H7 (cell line): Measurements from ENCODE around the gene KLF13. TPM values are rescaled to one million over a fixed set of nuclear protein-coding genes. Genes with fewer than 3 reads are reported as not detected.

Source experiments
- DNase-seq: peaks from one replicate; pipeline ENCODE4 v3.0.0; 2012
- H3K27me3 ChIP-seq: 2 replicates; pipeline ENCODE4 v1.6.0; 2011; ENCODE audit warnings: mild to moderate bottlenecking, low read length; ENCODE audit not compliant: control insufficient read depth, insufficient read depth
- H3K36me3 ChIP-seq: replicated peaks from 2 replicates; pipeline ENCODE4 v1.5.1; 2011; ENCODE audit warnings: low read length; ENCODE audit not compliant: control insufficient read depth, insufficient read depth
- H3K4me3 ChIP-seq: 2 replicates; pipeline ENCODE4 v1.5.1; 2011; ENCODE audit warnings: low read depth, mild to moderate bottlenecking, control low read depth, low read length, moderate library complexity; ENCODE audit not compliant: insufficient read depth
- total RNA-seq: library from RNA; depleted of rRNA; stranded (reverse); fragments of >200 nt; shearing (Covaris generic); gene quantifications from 2 replicates; pipeline ENCODE4 v1.2.3, GENCODE V29; 2014

KLF13 gene
- total RNA-seq, 1 experiment from 2014 or later, result 29.5 TPM

DNA sequence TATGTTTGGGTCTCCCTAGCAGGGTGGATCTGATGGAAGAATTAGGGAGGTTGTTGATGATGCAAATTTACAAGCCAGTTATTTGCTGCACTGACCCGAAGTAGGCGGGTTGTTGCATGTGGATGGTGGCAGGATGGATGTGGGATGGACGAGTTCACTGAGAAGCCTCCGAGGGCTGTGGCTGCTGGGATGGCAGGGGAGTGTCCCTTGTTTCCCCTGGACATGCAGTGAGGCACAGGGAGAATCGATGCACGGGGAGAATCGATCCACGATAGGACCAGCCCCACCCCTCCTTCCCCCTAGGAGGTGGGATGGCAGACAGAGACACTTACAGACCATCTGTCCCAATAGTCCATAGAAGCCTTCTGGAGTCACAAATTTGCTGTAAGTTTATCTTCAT, 31.0 kb upstream of the KLF13 start:
- no peaks in the 10 kb centered on the region for H3K36me3 ChIP-seq
- DNase-seq, result no peak

DNA sequence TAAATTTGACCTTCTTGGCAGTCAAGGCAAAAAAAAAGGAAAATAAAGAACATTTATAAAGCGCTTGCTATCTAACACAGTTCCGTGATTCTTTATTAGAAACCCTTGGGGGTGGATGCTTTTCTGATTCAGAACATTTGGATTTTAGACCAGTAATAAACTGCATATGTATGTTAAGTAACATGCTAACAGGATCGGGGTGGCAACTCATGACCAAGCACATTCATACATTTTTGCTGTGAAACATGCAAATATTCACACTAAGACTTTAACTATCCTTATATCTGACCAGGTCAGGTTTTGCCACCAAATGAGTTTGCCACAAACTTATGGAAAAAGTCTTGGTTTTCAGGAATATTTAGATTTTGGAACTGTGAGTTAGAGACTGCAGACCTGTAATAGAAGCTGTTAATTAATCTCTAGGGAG, 30.4 kb upstream of the KLF13 start:
- H3K27me3 ChIP-seq, result no peaks in the 10 kb centered on the region
- H3K36me3 ChIP-seq, result no peaks in the 10 kb centered on the region
- no peak overlapping the region for H3K4me3 ChIP-seq
- no peak for DNase-seq

More for the DNA sequence above, 31.0 kb upstream of the KLF13 start:
- Histone ChIP-seq H3K27me3 (no peaks in the 10 kb centered on the region), H3K4me3 (no peak overlapping the region)

DNA sequence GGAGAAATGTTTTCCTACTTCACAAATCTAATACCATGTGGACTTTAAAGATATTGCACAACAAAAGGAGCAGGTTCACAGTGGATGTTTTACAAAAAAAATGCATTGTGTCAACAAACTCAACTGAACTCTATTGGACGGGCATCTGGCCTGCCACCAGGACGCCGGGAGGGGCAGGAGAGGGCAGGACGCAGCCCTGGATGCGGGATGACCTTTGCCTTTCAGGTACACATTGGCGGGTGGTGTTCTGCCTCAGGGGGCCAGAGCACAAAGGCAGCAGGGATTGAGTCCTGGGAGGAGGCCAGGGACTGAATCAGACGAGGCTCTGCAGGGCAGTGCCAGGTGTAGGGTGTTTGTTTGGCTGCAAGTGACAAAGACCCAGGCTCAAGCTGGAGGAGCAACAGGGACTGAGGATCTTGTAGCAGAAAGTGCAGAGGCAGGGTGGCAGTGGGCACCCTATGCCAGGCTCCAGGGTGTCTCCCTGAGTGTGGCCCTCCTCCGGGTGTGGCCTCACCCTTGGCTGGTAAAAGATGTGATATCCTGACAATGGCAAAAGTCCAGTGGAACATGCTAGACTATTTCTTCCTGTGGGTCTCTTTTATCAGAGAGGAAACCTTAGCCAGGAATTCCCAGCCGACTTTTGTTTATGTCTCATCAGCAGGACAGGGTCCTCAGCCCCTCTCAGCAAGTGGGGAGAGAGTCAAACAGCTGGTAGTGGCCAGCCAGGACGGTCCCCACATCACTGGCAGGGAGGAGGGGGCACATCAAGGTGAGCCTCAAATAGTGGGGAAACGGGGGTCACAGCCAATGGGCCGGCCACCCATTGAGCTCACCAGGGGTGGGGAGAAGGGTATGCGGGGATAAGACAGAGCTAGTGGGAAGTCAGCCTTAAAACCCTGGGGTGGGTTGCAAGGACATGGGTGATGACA, 29.7 kb upstream of the KLF13 start:
- no peak overlapping the region for H3K4me3 ChIP-seq
- H3K36me3 ChIP-seq, result no peaks in the 10 kb centered on the region
- no peaks in the 10 kb centered on the region for H3K27me3 ChIP-seq
- peak; percentile 69 for DNase-seq

DNA sequence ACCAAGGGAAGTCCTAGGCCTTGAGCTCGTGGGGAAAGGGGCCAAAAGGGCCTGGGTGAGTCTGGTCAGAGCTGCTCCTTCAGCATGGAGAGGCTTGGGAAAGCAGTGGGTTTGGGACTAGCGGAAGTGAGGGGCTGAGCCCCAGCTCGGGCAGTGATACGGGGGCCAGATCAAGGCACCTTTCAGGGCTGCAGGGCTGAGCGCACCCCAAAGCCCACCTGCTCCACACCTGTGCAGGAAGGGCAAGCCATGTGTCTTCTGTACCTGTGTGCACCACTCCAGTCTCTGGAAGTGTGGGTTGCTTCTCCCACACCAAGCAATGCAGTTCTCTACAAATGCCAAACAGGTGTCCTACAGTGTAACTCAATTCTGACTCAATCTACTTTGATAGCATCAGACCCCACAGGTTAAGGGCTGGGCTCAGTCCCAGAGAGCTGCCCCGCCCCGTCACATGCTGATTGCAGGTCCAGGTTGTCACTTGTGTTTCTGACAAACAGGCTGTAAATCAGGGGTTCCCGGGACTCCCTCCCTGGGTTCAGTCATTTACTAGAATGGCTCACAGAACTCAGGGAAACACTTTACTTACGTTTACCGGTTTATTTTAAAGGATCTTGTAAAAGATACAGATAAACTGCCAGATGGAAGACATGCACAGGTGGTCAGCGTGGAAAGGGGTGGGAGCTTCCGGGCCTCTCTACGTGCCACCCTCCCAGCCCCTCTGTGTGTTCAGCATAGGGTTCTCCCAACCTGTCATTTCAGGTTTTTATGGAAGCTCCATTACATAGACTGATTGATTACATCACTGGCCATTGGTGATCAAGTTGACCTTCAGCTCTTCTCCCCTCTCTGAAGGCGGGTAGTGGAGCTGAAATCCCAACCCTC, 28.8 kb upstream of the KLF13 start:
- DNase-seq, result no peak
- Histone ChIP-seq H3K36me3 (no peaks in the 10 kb centered on the region), H3K4me3 (no peak overlapping the region)

DNA sequence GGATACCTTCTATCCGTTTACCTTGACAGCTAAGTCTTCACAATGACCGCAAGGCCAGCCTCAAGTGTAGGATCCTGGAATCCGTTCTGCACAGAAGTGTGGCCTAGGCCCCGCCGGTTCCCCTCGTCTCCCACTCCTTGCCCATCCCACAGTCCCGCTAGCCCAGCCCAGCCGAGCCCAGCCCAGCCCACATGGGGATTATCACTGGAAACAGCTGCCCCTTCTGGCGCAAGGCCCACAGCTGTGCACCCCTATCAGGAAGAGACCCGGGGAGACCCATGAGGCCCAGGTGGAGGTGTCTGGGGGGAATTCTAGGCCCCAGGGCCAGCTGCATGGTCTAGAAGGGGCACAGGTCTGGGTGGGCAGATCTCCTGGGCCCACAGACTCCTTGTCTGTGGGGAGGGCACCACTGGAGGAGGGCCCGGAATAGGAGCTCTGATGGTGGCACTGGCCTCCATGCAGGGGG, 27.9 kb upstream of the KLF13 start:
- Histone ChIP-seq H3K27me3 (no peaks in the 10 kb centered on the region), H3K4me3 (no peak overlapping the region), H3K36me3 (no peaks in the 10 kb centered on the region)
- no peak for DNase-seq

More for the DNA sequence above, 28.8 kb upstream of the KLF13 start:
- H3K27me3 ChIP-seq, result no peaks in the 10 kb centered on the region

DNA sequence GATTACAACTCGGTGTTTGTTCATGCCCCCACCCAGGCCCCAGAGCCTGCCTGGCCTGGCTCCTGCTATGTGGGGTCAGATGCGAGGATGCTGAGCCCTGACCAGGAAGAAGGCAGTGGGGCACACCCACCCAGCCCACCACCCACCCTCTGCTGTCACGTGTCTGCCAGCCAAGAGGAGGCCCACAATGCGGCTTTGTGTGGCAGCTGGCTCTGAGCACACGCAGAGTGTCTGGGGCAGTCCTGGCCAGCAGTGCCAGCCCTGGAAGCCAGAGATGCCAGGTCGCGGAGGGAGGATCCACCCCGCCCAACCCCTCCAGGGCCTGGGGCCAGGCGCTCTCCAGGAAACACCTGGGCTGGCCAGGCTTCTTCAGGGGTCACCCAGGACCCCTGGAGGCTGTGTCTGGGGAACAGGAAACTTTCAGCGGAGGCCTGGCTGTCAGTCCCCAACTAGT, 26.4 kb upstream of the KLF13 start:
- no peak overlapping the region for H3K4me3 ChIP-seq
- no peak for DNase-seq
- H3K36me3 ChIP-seq, result no peaks in the 10 kb centered on the region
- no peaks in the 10 kb centered on the region; the same call in 1 of the 2 replicates for H3K27me3 ChIP-seq

DNA sequence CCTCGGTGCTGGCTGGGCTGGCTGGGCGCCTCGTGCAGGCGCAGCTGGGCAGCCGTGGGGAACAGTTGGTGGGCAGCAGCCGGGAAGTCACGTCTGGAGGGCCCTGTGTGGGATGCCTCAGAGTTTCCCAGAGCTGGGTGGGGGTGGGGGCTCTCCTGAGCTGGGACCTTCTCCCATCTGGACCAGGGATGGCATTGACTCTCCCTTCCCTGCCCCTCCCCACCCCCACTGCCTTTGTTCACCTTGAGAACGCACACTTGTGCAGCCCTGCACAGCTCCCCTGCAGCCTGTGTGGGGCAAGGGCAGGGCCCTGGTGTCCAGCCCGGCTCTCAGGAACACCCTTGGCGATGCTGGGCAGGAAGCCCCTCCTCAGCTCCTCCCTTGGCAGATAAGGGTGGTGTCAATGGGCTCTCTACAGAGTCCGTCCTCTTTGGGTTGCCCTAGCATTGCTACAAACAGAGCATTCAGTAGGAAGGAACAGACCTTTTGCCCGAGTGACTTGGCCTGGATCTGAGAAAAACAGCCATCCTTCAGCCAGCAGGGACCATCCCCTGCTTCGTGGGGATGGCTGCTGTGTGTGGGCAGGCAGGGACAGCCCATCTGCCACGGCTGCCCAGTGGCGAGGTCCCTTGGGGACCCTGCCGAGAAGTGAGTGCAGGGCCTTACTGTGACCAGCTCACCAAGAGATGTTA, 25.5 kb upstream of the KLF13 start:
- Histone ChIP-seq H3K27me3 (no peaks in the 10 kb centered on the region; the same call in 1 of the 2 replicates), H3K36me3 (no peaks in the 10 kb centered on the region), H3K4me3 (no peak overlapping the region)
- DNase-seq, result no peak

DNA sequence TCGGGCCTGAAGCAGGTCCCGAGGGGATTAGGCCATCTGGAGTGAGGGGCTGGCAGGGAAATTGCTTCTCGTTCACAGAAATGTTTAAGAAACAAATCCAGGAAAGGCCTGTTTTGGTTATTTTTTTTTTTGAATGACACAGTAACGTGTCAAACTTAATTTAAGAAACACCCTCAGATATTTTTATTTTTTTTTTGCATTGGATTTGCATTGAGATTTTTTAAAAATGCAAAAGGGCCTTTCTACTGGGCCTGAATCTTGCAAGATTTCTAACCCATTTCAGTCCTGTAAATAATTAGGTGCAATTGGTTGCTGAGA, 25.0 kb upstream of the KLF13 start:
- H3K4me3 ChIP-seq, result no peak overlapping the region

DNA sequence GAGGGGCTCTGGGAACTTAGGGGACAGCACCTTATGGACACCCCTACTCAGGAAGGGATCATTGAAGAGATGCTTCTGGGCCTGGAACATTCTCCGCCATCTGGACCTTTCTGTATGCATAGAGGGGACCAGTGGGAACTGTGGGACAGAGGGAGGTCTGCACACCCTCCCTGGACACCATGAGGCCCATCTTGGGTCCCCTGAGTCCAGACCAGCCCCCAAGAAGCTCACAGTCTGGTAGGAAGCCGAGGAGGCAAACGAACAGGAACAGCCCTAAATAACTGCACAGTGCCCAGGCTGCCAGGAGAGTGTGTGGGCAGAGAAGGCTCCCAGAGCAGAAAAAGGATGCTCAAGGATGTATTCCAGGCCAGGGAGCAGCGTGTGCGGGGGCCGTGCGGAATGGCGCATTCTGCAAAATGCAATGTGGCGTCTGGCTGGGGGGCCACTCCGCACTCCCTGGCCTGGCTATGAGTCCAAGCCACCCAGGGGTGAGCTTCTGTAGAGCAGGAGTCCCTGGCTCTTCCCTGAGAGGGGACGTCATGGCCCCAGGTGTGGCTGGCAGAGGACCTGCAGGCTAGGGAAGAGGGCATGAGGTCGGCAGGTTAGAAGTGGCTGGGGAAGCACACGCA, 24.5 kb upstream of the KLF13 start:
- no peak for DNase-seq
- Histone ChIP-seq H3K27me3 (no peaks in the 10 kb centered on the region; the same call in 1 of the 2 replicates), H3K4me3 (no peak overlapping the region), H3K36me3 (no peaks in the 10 kb centered on the region)

More for the DNA sequence above, 25.0 kb upstream of the KLF13 start:
- no peak for DNase-seq
- Histone ChIP-seq H3K27me3 (no peaks in the 10 kb centered on the region; the same call in 1 of the 2 replicates), H3K36me3 (no peaks in the 10 kb centered on the region)

DNA sequence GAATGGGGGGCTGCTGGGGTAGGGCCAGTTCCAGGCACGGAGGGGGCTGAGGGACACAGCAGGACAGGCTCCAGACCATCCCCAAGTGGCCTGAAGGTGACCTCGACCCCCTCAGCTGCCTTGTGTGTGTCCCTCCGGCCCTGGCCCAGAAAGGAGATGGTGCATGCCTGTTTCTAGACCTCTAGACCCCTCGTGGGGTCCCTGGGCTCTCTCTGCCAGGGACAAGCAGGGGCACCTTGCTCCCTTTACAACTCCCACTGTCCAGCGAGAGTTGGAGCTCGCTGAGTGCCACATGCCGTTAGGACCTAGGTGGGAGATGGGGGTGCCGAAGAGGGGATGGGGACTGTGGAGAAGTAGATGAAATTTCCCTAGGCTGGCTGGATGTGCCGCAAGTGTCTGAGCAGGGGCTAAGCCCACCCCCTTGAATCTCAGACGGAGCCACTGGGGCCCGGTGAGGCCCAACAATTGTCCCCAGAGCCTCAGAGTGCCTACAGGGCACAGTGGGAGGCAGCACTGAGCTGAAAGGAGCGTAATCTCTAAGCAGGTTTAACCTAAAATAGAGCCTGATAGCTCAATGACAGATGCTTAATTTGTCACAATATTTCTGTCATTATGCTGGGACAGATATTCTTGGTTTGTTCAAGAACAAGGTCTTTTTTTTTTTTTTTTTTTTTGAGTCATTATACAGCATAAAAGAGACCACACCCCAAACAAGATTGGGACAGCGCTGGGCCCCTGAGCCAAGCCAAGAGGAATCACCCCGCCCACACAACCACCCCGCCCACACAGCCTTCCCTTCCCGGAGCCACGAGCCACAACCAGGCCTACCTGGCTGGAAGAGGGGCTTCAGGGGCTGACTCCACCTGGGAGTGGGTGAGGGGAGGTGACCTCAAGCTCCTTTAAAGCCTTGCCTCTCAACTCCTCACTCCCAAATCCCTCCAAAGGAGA, 23.6 kb upstream of the KLF13 start:
- DNase-seq, result peak; percentile 87
- Histone ChIP-seq H3K4me3 (no peak overlapping the region), H3K27me3 (peaks cover 5% of the 10 kb centered on the region), H3K36me3 (no peaks in the 10 kb centered on the region)

DNA sequence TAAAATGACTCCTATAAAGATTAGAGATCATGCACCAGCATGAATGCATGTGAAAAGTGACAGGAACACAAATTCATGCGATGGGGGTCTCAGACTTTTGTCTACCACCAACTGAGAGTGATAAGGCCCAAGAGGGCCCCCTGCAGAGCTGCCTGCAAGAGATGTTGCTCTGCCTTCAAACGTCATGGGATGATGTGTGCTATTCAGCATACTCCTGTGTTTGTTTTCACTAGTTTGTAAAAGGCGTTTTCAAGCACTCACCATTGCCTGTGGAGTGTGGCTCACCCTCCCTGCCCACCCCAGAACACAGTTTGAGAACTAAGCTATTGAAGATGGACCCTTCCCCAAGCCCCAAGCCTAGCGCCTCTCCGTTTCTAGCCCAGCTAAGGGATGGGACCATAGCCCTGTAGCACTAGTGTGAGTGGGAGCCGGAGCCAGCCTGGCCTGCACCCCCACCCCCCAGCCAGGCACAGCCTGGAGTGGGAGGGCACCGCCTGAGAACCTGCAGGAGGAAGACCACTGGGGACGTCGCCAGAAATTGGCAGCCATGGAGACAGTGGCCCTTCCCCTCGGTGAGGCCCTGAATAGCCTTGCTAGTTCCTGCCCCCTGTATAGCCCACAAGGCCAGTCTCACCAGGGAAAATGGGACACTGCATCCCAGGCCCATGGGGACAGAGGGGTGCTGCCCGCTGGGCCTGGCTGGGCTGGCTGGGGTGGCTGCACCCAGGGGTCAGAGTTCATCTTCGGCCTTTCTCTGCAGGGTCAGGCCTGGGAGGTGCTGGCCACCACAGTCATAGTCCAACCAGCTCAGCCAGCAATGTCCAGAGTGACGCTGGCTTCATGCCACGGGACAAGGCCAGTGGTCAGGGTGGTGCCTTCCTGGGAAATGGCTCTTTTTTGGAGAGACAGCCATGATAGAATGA, 22.6 kb upstream of the KLF13 start:
- DNase-seq, result no peak
- no peak overlapping the region for H3K4me3 ChIP-seq
- peaks cover 5% of the 10 kb centered on the region for H3K27me3 ChIP-seq
- no peaks in the 10 kb centered on the region for H3K36me3 ChIP-seq

DNA sequence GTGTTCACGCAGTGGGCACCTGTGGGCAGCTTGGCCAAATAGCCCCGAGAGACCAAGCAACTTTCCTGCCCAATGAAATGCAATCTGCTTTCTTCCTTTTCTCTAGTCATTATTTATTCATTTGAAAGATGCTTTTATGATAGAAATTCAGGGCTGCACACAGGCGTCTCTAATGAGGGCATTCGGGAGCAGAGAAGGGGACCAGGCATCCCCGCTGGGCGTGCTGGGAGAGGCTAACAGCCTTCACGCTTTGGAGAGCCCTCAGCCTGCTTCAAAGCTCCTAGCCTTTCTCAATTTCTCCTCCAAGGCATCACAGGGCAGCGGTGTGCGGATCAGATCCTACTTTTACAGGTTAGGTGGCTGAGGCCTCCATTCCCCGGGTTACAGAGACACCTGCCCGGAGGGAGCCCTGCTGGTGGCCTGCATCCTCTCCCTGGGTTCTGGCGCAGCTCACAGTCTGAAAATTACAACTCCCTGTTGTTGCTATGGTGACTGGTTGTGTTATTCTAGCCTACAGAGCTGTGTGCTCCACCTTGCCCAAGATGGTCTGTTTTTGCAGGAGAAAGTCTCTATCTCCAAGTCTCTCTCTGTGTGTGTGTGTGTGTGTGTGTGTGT, 21.8 kb upstream of the KLF13 start:
- no peak overlapping the region for H3K4me3 ChIP-seq
- no peak for DNase-seq
- H3K27me3 ChIP-seq, result peaks cover 5% of the 10 kb centered on the region
- H3K36me3 ChIP-seq, result no peaks in the 10 kb centered on the region
